Nephron (organoid): ENCODE measurements around the gene ANKRD17.

ENCODE experiments used
- H3K27ac Mint-ChIP-seq, 3 experiments: 2 replicates each; pipeline ENCODE4 v1.8.0; 2020; ENCODE audit warnings: mixed read lengths in 3 of 3, mild to moderate bottlenecking in 2 of 3, moderate library complexity in 1 of 3
- H3K27me3 Mint-ChIP-seq: 2 replicates; pipeline ENCODE4 v1.8.0; 2021; ENCODE audit warnings: low read depth, mild to moderate bottlenecking, moderate library complexity, mixed read lengths
- H3K36me3 Mint-ChIP-seq: 2 replicates; pipeline ENCODE4 v1.8.0; 2020; ENCODE audit warnings: low read depth, mixed read lengths
- H3K4me1 Mint-ChIP-seq: 2 replicates; pipeline ENCODE4 v1.8.0; 2020; ENCODE audit warnings: mixed read lengths
- H3K4me3 Mint-ChIP-seq, 3 experiments: 2 replicates each; pipeline ENCODE4 v1.8.0; 2020; ENCODE audit warnings: mild to moderate bottlenecking in 3 of 3, mixed read lengths in 3 of 3, moderate library complexity in 2 of 3
- H3K9me3 Mint-ChIP-seq: 2 replicates; pipeline ENCODE4 v1.8.0; 2020; ENCODE audit warnings: mixed read lengths
- TF ChIP-seq, protein P1 (sequence below), 3 experiments: fragments of 200-600 bp; sonication (generic); IDR thresholded peaks; one replicate each; pipeline ENCODE4 v1.5.0; 2021; ENCODE audit warnings: antibody characterized with exemption in 3 of 3; ENCODE audit not compliant: unreplicated experiment in 3 of 3

Gene ANKRD17

DNA sequence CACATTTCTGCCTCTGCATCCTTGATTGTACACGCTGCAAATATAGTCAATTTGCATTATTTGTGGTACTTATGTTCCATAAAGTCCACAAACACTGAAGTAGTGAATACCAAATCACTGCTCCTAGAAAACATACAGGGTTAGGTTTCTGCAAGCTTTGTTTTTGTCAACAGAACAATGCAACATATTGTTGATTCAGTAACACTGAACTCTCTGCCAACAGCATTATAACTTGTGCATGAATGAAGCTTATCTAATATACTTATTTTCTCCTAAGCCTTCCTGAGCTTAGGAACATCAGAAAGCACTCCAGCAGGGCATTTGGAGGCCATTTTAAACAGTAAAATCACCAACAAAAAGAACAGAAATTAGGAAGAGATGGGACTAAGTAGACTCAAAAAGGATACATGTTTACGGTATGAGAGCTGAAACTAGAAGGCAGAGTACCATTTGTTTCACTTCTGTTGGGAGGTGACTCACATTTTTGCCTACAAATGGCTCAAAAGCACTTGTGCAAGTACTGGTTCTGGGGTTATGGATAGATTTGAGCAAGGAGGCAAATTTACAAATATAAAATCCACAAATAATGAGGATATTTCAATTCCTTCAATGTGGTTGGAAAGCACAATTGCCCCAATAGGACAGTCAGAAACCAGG lies 203.2 kb downstream of the ANKRD17 start:
- no peaks in the 10 kb centered on the region for H3K27me3 Mint-ChIP-seq
- H3K4me3 Mint-ChIP-seq: no peak overlapping the region
- H3K27ac Mint-ChIP-seq: no peak overlapping the region
- no peaks in the 10 kb centered on the region for H3K9me3 Mint-ChIP-seq
- TF ChIP-seq, protein P1, sequence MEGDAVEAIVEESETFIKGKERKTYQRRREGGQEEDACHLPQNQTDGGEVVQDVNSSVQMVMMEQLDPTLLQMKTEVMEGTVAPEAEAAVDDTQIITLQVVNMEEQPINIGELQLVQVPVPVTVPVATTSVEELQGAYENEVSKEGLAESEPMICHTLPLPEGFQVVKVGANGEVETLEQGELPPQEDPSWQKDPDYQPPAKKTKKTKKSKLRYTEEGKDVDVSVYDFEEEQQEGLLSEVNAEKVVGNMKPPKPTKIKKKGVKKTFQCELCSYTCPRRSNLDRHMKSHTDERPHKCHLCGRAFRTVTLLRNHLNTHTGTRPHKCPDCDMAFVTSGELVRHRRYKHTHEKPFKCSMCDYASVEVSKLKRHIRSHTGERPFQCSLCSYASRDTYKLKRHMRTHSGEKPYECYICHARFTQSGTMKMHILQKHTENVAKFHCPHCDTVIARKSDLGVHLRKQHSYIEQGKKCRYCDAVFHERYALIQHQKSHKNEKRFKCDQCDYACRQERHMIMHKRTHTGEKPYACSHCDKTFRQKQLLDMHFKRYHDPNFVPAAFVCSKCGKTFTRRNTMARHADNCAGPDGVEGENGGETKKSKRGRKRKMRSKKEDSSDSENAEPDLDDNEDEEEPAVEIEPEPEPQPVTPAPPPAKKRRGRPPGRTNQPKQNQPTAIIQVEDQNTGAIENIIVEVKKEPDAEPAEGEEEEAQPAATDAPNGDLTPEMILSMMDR (IDR thresholded peaks at IDR 0.05; ENCODE audit: unreplicated experiment in 3 of 3): no peak
- H3K36me3 Mint-ChIP-seq: peaks cover 49% of the 10 kb centered on the region
- no peaks in the 10 kb centered on the region for H3K4me1 Mint-ChIP-seq

DNA sequence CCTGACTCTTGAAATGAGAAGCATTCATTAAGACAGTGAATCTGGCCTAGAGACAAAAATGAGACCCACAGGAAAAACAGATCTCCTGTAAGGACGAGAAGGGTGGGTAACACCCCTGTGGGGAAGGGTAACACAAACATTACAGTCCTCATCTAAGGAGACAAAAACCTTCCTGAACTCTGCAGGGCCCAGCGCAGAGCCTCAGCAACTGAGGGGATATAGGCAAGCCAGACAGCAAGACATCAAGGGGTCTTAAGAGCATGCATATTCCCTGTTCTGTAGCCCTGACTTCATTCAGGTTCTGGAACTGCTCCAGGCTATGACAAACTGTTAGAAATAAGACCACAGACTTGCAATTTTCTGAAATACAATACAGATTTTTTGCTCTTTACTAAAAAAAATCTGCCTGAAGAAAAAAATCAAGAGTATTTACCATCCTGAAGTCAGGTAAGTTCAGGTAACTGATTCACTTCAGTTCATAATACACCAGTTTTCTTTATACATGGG lies 204.6 kb downstream of the ANKRD17 start:
- H3K27ac Mint-ChIP-seq: no peak overlapping the region
- H3K36me3 Mint-ChIP-seq: peaks cover 38% of the 10 kb centered on the region

DNA sequence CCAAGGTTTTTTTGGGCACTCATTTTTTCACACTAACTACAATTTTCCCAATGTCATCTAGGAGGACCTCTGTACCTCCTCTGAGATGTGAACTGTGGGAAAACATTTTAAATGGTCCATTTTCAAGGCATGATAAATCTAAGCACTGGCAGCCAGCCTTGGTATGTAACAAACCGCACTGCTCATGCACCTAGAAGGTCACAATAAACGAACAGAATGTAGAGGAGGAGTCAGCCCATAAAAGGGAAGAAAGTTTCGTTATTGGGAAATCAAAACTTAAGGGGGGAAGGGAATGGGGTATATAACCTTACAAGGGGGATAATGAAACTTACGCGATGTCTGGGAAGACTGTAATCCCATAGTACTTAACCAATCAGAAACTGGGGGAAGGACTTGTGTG lies 205.5 kb downstream of the ANKRD17 start:
- Mint-ChIP-seq H3K4me1 (no peaks in the 10 kb centered on the region), H3K9me3 (no peaks in the 10 kb centered on the region), H3K4me3 (no peak overlapping the region), H3K36me3 (peaks cover 28% of the 10 kb centered on the region), H3K27ac (no peak overlapping the region), H3K27me3 (no peaks in the 10 kb centered on the region)
- TF ChIP-seq, protein P1 (IDR thresholded peaks at IDR 0.05; ENCODE audit: unreplicated experiment in 3 of 3): no peak

More for the DNA sequence above, 204.6 kb downstream of the ANKRD17 start:
- Mint-ChIP-seq H3K9me3 (no peaks in the 10 kb centered on the region), H3K4me1 (no peaks in the 10 kb centered on the region), H3K4me3 (no peak overlapping the region), H3K27me3 (no peaks in the 10 kb centered on the region)
- TF ChIP-seq, protein P1 (IDR thresholded peaks at IDR 0.05; ENCODE audit: unreplicated experiment in 3 of 3): no peak

DNA sequence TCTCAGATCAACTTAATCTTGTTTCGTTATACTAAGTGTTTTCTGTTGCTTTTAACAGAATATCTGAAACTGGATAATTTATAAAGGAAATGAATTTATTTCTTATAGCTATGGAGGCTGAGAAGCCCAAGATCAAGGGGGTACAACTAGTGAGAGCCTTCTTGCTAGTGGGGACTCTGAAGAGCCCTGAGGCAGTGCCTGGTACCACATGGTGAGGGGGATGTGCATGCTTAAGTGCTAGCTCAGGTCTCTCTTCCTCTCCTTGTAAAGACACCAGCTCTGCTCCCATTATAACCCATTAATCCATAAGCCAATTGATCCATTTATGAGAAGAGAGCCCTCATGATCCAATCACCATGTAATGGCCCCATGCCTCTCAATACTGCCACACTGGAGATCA lies 207.0 kb downstream of the ANKRD17 start:
- no peaks in the 10 kb centered on the region for H3K4me1 Mint-ChIP-seq
- H3K27me3 Mint-ChIP-seq: no peaks in the 10 kb centered on the region
- H3K27ac Mint-ChIP-seq: no peak overlapping the region
- H3K4me3 Mint-ChIP-seq: no peak overlapping the region
- peaks cover 24% of the 10 kb centered on the region for H3K36me3 Mint-ChIP-seq
- H3K9me3 Mint-ChIP-seq: no peaks in the 10 kb centered on the region
- TF ChIP-seq, protein P1 (IDR thresholded peaks at IDR 0.05; ENCODE audit: unreplicated experiment in 3 of 3): no peak

DNA sequence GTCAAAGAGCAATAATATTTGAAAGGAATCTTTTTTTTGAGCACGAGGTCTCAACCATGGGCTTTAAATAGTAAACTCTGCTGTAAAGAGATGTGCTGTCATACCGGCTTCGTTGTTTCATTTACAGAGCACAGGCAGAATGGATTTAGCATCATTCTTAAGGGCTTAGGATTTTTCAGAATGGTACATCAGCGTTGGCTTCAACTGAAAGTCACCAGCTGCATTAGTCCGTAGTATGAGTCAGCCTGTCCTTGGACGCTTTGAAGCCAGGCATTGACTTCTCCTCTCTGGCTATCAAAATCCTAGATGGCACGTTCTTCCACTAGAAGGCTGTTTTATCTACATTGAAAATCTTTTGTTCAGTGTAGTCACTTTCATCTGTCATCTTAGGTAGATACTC lies 212.7 kb downstream of the ANKRD17 start:
- TF ChIP-seq, protein P1 (IDR thresholded peaks at IDR 0.05; ENCODE audit: unreplicated experiment in 3 of 3): no peak
- no peak overlapping the region for H3K4me3 Mint-ChIP-seq
- H3K27ac Mint-ChIP-seq: no peak overlapping the region
- H3K27me3 Mint-ChIP-seq: no peaks in the 10 kb centered on the region
- H3K36me3 Mint-ChIP-seq: no peaks in the 10 kb centered on the region
- no peaks in the 10 kb centered on the region for H3K4me1 Mint-ChIP-seq
- peaks cover 2% of the 10 kb centered on the region for H3K9me3 Mint-ChIP-seq

DNA sequence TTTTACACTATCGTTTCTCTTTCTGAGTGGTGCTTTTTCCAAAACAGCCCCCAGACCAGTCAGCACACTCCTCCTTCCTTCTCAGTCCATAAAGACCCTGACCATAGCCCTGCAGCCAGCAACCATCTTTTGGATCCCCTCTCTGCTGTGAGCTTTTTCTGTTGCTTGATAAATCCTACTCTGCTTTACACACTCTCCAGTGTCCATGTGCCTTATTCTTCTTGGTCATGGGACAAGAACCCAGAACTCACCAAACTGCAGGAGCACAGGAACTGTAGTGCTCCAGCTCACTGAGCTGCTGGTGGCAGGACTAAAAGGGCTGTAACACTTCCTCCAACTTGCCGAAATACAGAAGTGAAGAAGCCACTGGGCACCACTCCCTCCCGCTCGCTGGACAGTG lies 221.5 kb downstream of the ANKRD17 start:
- TF ChIP-seq, protein P1 (IDR thresholded peaks at IDR 0.05; ENCODE audit: unreplicated experiment in 3 of 3): no peak
- Mint-ChIP-seq H3K4me1 (no peaks in the 10 kb centered on the region), H3K27ac (no peak overlapping the region), H3K9me3 (peaks cover 17% of the 10 kb centered on the region), H3K36me3 (no peaks in the 10 kb centered on the region), H3K27me3 (no peaks in the 10 kb centered on the region), H3K4me3 (no peak overlapping the region)
